Measurements from ENCODE around the gene PDCD2L. TPM values are rescaled to one million over a fixed set of nuclear protein-coding genes. Genes with fewer than 3 reads are reported as not detected.
A peak's percentile ranks its signal among the peaks of the same experiment; 100 is the strongest.

Gene PDCD2L
- total and polyA plus RNA-seq, 10 of the 15 experiments (the other 5 are each of a cell fraction or from before 2014, with no cell fraction given) = 7.2 to 41.3 (median 26.9) TPM

DNA sequence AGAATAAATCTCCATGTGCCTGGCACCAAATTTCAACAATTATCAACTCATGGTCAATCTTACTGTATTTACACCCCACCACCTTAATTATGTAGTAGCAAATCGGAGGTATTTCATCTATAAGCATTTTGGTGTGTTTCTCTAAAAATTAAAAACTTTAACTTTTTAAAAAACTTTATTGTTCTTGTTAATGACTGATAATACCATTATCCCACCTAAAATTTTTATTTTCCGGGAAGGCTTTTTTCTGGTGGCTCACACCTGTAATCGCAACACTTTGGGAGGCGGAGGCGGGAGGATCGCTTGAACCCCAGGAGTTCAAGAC, 453 bp upstream of the PDCD2L start (continued):
- TF ChIP-seq E2F8 (IDR thresholded peaks at IDR 0.05; ENCODE audit: low read depth, partially characterized antibody) = no peak
- no peak for TF ChIP-seq TCF7 (IDR thresholded peaks at IDR 0.05; ENCODE audit: borderline replicate concordance)
- no peak for TF ChIP-seq MEF2A (IDR thresholded peaks at IDR 0.05; ENCODE audit: insufficient read depth, low read depth, low read length)
- TF ChIP-seq KLF5 (IDR thresholded peaks at IDR 0.05; ENCODE audit: partially characterized antibody) = no peak
- TF ChIP-seq JUNB (IDR thresholded peaks at IDR 0.05) = no peak
- TF ChIP-seq LARP7 (IDR thresholded peaks at IDR 0.05) = no peak
- no peak for TF ChIP-seq ZNF274 (IDR thresholded peaks at IDR 0.05; ENCODE audit: insufficient read depth, insufficient read length)
- TF ChIP-seq RAD51 (IDR thresholded peaks at IDR 0.05) = 0 out of 2 replicates have a peak, but pooled peaks have one; percentile 24

GRCh38 chr19:34405892-34406660, 1.9 kb downstream of the PDCD2L start:
- in situ Hi-C loops (cut with MboI) = no loop called here
- H4K20me1 ChIP-seq (ENCODE audit: control insufficient read depth, insufficient read depth) = no peaks in the 10 kb centered on the region
- H3K27ac ChIP-seq (ENCODE audit: control insufficient read depth, insufficient read depth) = no peak overlapping the region
- ATAC-seq = no peak
- H3K4me3 ChIP-seq = no peak overlapping the region
- no peak for FAIRE-seq
- peaks cover 12% of the 10 kb centered on the region for H3K4me1 ChIP-seq (ENCODE audit: control insufficient read depth, insufficient read depth, low read length)
- ChIA-PET CTCF (interaction anchor here (0.6 kb wide), 2 partner anchors 70 to 1190 kb away, joined by 3 read pairs; no protein-coding TSS in a partner anchor), SMC1A (ENCODE audit: uncharacterized antibody, unreplicated experiment) (interaction anchor here (0.6 to 1.1 kb wide), 3 partner anchors 17 to 364 kb away, joined by 3 to 4 read pairs (median 3); no protein-coding TSS in a partner anchor), POLR2A (interaction anchor here (0.7 to 1.0 kb wide), 4 partner anchors 10 to 340 kb away, joined by 3 to 5 read pairs (median 4); no protein-coding TSS in a partner anchor), RAD21 (ENCODE audit: unreplicated experiment) (no interaction called here)
- 77% methylated on average over 12 of the region's 13 CpGs for WGBS (ENCODE audit: insufficient coverage, insufficient replicate concordance, low lambda C conversion rate, missing lambda C conversion rate)
- H3K27me3 ChIP-seq (replicated peaks in 1 of 2; ENCODE audit: control insufficient read depth in 2 of 2, insufficient read depth in 2 of 2, low read length in 1 of 2) = no peaks in the 10 kb centered on the region
- BruUV-seq (replicated peaks) = TSS peak; percentile 36
- H3K4me2 ChIP-seq (ENCODE audit: control insufficient read depth, insufficient read depth) = peak overlapping the region; percentile 38; the same call in 1 of the 2 replicates
- no peak overlapping the region for H3K9ac ChIP-seq (ENCODE audit: control insufficient read depth, insufficient read depth, low read length)
- intact Hi-C loops (cut with micrococcal nuclease; ENCODE audit: unreplicated experiment) = loop anchor here (2.0 kb wide), 1 partner anchor 23 kb away; the partner anchor contains the start of gene UBA2
- peaks cover 0 to 7% of the 10 kb centered on the region in 2 experiments; a peak in 3 of 4 replicates for H3K36me3 ChIP-seq (ENCODE audit: control insufficient read depth in 2 of 2, insufficient read depth in 2 of 2, low read length in 1 of 2)
- DNase-seq (ENCODE audit: low read depth, low spot score) = no peak
- no peak overlapping the region for H2AFZ ChIP-seq (ENCODE audit: control insufficient read depth, low read depth, low read length)
- no peaks in the 10 kb centered on the region for H3K9me3 ChIP-seq (replicated peaks; ENCODE audit: control insufficient read depth, insufficient read depth, low read length)
- peaks cover 14% of the 10 kb centered on the region for H3K79me2 ChIP-seq (ENCODE audit: control insufficient read depth, insufficient read depth, low read length)
- no peak for TF ChIP-seq CEBPB (IDR thresholded peaks at IDR 0.05; ENCODE audit: borderline replicate concordance in 1 of 2, low read depth in 2 of 2, low read length in 2 of 2)
- TF ChIP-seq STAT1 (conservative IDR thresholded peaks at IDR 0.05) = no peak
- TF ChIP-seq SUZ12 (IDR thresholded peaks at IDR 0.05; ENCODE audit: unreplicated experiment) = no peak
- no peak for TF ChIP-seq BHLHE40 (IDR thresholded peaks at IDR 0.05; ENCODE audit: borderline replicate concordance in 1 of 2, low read depth in 2 of 2, low read length in 1 of 2)
- no peak for TF ChIP-seq BCL11A (IDR thresholded peaks at IDR 0.05; ENCODE audit: low read depth, low read length)
- TF ChIP-seq FOXK2 (IDR thresholded peaks at IDR 0.05) = no peak
- TF ChIP-seq CHD4 (IDR thresholded peaks at IDR 0.05) = no peak
- TF ChIP-seq POU2F2 (IDR thresholded peaks at IDR 0.05; ENCODE audit: borderline replicate concordance, low read depth, low read length) = no peak
- TF ChIP-seq IKZF2 (IDR thresholded peaks at IDR 0.05) = no peak
- no peak for TF ChIP-seq WRNIP1 (IDR thresholded peaks at IDR 0.05; ENCODE audit: borderline replicate concordance, low read depth, low read length)
- TF ChIP-seq CREB1 (IDR thresholded peaks at IDR 0.05; ENCODE audit: low read depth) = no peak
- TF ChIP-seq IRF4 (IDR thresholded peaks at IDR 0.05; ENCODE audit: low read depth, low read length) = no peak
- TF ChIP-seq SPI1 (IDR thresholded peaks at IDR 0.05; ENCODE audit: borderline replicate concordance, insufficient read depth, low read depth, low read length) = no peak
- no peak for TF ChIP-seq SMC3 (IDR thresholded peaks at IDR 0.05; ENCODE audit: borderline replicate concordance, low read length)
